HG03378 (cell line): ENCODE data around the gene TRIB2.

Experiments used
- ATAC-seq: cut with Tn5 transposase; IDR thresholded peaks from one replicate; pipeline ENCODE4 v1.9.1; 2021; ENCODE audit warnings: mild to moderate bottlenecking, moderate library complexity; ENCODE audit not compliant: unreplicated experiment

The TRIB2 gene

DNA sequence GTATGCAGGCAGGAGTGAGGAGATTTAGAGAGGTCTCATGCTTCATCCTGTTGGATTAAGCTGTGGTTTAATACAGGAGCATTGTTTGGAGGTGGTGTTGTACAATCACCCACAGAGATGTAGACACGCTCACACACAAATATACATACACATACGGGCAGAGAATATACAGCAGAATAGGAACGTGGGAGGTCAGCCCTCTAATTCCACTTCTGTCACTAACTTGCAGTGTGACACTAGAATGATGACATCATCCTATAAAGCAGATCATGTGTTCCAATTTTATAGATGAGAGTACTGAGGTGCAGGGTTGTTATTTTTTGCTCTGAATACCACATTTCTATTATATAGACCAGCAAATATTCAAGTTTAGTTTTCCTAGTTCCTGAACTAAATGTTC, 54.4 kb downstream of the TRIB2 start:
- ATAC-seq: no peak

DNA sequence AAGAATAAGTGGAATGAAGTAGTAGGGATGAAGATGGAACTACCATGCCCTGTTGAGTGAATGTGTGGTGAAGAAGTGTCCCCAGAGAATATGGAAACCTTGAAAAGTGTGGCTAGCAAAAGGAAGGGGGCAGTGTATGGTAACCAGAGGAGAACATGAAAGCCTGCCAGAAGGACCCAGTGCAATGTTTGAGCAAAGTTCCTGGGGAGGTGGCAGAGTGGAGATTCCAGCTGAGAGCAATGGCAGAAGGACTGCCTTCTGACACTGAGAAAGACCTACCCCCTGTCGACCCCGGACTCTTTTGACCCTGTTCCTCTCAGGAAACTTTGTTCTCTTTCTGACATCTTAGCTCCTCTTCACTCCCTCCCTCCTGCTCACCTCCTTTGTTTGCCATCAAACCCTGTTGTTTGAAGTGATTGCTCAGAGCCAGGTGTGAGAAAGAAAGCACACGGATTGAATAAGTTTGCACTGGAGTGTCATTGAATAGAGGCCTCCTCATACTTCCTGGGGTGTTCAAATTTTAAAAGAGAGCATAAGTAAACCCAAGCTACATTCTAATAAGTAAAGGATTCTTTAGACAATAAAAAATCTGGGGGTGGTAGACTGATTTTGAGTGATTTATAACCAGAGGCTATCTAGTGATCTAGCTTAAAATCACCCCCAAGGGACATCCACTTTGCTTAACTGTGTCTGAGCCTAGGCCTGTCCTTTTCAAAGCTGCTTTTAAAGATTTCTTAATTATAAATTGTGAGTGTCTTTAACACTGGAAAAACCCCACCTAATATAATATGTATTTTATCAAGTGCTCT, 57.1 kb downstream of the TRIB2 start:
- no peak for ATAC-seq

DNA sequence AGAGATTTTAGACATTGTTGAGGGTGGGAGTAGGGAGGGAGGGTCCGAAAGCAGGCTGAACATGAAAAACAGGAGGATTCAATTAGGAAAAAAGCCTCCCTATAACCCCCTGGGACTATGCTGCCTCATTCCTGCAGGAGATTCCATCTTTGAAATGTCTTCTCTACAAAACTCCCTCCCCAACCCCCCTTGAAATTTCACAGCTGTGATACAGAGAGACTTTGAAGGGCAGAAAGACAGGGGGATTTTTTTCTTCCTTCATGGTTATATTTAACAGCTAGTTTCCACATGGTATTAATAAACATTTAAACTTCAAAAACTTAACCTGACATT, 57.6 kb downstream of the TRIB2 start:
- ATAC-seq: no peak

DNA sequence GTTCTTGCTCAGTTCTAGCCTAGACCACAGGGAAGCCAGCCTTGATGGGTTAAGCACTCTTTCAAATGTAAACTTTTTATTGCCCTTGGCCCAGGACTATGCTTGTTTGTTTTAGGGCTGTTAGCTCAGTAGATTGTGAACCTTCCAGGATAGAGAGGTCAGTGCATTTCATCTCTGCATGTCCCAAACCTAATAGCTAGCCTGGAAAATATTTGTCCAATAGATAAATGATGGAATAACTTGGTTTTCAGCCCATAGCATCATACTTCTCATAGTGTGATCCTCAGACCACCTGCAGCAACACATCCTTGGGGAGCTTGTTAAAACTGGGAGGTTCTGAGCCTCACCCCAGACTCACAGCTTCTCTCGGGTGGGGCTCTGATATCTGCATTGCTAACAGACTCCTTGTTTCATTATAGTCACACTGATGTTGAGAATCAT, 59.8 kb downstream of the TRIB2 start:
- no peak for ATAC-seq

DNA sequence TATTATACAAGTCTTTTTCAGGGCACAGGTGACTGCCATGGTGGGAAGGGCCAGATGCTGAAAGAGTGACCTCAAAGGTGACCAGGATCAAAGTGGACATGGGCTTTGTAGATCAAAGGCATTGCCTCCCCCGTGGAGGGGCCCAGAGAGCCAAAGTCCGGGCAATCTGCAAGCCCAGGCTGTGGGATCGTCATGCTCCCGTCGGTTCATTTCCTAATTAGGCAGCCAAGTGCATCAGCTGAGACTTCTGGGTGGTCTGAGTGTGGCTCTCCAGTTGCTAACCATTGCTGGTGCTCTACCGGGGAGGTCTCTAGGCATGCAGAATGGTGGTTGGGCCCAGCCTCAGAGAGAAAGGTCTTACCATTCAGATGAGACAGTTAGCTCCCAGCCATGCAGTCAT, 61.6 kb downstream of the TRIB2 start:
- no peak for ATAC-seq

DNA sequence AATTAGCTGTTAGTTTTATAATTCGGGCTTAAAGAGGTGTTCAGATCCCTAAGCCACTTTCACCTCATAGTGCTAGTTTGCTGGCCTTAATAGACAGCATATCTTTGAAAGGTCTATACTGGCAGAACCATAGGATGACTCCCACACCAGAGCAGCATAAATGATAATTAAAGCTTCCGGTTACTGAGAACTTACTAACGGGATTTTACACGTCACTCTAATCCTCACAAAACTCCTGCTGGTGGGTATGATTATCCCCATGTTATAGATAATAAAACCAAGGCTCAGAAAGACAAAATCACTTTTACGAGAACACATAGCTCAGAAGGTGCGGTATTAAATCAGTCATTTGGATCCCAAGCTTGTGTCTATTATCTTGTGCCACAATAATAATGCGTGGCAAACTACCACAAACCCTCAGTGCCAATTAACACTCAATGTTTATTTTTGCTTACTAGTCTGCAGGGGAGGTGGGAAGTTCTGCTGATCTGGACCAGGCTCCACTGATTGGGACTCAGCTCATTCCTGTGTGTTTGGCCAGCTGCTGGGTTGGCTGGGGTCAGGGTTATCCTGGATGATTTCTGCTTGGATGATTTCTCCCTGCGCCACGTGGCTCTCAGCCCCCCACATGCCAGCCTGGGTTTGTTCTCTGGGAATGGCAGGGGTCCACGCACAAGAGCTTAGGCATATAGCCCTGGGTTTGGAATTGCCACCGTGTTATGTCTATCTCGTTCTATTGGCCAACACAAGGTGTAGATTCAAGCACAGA, 62.3 kb downstream of the TRIB2 start:
- ATAC-seq: no peak

DNA sequence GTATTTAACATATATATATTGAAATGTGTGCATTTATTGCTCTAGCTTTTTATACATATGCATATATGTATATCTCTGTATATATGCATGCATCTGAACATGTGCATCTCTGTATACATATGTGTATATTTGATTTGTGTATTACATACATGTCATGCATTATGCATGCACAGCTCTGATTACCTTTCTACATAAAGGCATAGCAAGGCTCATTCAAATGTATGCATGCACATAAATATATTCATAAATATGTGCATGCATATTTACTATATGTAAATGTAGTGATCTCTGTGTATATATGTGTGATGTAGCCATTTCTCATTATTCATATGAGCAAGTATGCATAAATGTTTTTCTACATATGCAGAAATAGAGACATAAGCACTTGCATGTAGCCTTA, 64.6 kb downstream of the TRIB2 start:
- no peak for ATAC-seq

DNA sequence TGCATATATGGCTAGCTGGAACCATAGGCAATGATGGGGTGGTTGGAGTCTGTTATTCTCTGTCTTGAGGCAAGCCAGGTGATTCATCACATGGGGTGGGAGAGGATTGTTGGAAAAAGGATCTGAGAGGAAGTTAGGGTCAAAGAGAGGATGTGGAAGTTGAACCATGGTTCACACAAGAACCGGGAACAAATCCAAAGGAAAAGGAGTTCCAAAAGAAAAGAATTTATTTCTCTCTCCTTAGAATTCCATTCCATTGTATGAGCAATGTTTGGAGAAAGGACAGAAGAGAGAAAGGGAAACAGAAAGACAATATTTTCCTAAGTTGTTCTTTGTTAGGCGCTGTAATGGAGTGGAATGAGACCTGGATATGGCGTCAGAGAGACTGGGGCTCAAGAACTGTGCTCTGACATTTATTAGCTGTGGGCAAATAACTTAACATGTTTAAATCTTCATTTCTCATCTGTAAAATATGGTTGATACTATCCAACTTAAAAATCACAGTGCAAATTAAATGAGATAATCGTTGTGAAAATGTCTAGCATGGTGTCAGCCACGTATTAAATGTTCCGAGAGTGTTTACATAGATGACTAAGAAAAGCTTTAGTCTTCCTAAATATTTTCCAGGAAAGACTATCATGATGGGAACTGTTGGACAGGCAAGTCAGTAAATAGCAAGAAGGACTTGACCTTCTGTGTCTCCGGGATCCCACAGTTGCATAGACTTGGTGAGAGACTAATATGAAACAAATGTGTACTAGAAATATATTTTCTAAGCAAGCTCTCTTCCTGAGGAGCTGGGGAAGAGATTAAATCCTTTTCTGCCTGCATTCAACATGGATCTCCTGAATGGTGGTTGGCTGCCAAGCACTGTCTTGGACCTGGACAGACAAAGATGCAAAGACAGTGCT, 71.4 kb downstream of the TRIB2 start:
- no peak for ATAC-seq

DNA sequence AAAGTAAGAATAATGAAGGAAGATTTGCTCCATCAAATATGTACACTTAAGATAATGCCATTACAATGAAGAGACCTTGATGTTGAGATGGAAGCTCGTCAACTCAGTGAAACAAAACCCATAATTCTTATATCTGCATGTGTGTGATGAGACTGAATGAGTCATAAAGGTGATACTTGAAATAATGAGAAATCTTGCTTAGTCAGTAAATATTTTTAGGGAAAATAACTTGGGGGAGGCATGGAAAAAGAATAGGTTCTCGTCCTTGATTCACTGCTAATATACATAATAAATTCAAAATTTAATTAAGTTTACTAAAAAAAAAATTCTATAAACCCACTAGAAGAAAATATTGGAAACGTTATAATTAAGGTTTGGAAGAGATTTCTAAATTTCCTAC, 75.2 kb downstream of the TRIB2 start:
- ATAC-seq: no peak
